Body of pancreas (tissue), 4 donors: ENCODE data around the gene IER3IP1.

Experiments used
- CTCF ChIP-seq, 7 experiments: fragments of 450-650 bp in 4 of 7; fragments of 200-600 bp in 3 of 7; sonication (generic) in 3 of 7; IDR thresholded peaks; one replicate each; pipeline ENCODE4 v1.5.1; 2016 to 2019; ENCODE audit warnings: antibody characterized with exemption in 7 of 7
- POLR2A ChIP-seq, 3 donors: fragments of 450-650 bp; IDR thresholded peaks; one replicate each; pipeline ENCODE4 v1.6.1; 2016; ENCODE audit warnings: antibody characterized with exemption in 3 of 3, mild to moderate bottlenecking in 2 of 3

DNA sequence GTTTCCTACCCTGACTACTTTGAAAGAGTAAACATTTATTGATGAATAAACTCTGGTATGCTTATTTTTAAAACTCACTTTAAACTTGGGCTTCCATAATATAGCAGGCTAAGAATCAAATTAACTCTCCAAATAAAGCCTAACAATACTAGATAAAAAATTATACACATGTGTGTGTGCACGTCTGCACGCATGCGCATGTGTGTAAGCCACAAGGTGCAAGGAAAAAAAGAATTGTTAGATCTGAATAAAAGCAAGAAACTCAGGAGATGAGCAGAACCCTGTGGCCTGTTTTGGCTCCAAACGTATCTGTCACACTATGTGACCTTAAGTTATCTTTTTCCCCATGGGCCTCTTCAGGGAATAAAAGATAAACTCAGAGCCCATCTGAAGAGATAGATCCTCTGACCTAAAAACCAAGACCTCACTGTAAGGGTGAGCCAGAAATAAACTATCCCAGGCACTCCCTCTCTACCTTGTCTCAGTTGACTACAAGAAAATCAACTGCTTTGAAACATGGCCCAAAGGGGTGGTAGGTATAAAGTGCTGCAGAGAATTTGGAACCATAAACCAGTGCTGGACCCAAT is 32.2 kb downstream of the IER3IP1 start:
- no peak for TF ChIP-seq POLR2A (IDR thresholded peaks at IDR 0.05)
- no peak for TF ChIP-seq CTCF (IDR thresholded peaks at IDR 0.05)
